Measurements from ENCODE around the gene GIMAP6.
"Not testable (repeated sequence)": the region's sequence is repeated elsewhere in the genome, so short reads cannot be mapped to it uniquely, and the experiment has no call there.

The GIMAP6 gene

GRCh38 chr7:150603600-150603999, 28.6 kb downstream of the GIMAP6 start:
- H3K4me3 ChIP-seq (ENCODE audit: low read length); H3K36me3 ChIP-seq (ENCODE audit: control insufficient read depth, insufficient read depth, low read length): not testable (repeated sequence)

GRCh38 chr7:150595361-150595760, 36.8 kb downstream of the GIMAP6 start:
- Histone ChIP-seq H3K36me3 (ENCODE audit: control insufficient read depth, insufficient read depth, low read length) (no peaks in the 10 kb centered on the region), H3K4me3 (ENCODE audit: low read length) (no peak overlapping the region), H3K9me3 (ENCODE audit: control insufficient read depth, low read length) (no peaks in the 10 kb centered on the region), H3K4me1 (ENCODE audit: control insufficient read depth, insufficient read depth, low read length) (no peaks in the 10 kb centered on the region), H3K9ac (ENCODE audit: low read length) (no peak overlapping the region), H3K27me3 (ENCODE audit: control insufficient read depth, insufficient read depth, low read length) (no peaks in the 10 kb centered on the region)

More at GRCh38 chr7:150603600-150603999, 28.6 kb downstream of the GIMAP6 start:
- H3K9me3 ChIP-seq (ENCODE audit: control insufficient read depth, low read length); H3K27me3 ChIP-seq (ENCODE audit: control insufficient read depth, insufficient read depth, low read length); H3K9ac ChIP-seq (ENCODE audit: low read length); H3K4me1 ChIP-seq (ENCODE audit: control insufficient read depth, insufficient read depth, low read length): not testable (repeated sequence)

- no peaks in the 10 kb centered on the region for H3K9me3 ChIP-seq (ENCODE audit: control insufficient read depth, low read length)
- H3K27me3 ChIP-seq (ENCODE audit: control insufficient read depth, insufficient read depth, low read length): no peaks in the 10 kb centered on the region
- H3K4me1 ChIP-seq (ENCODE audit: control insufficient read depth, insufficient read depth, low read length): no peaks in the 10 kb centered on the region
- no peak overlapping the region for H3K9ac ChIP-seq (ENCODE audit: low read length)
- H3K4me3 ChIP-seq (ENCODE audit: low read length): no peak overlapping the region
- H3K36me3 ChIP-seq (ENCODE audit: control insufficient read depth, insufficient read depth, low read length): no peaks in the 10 kb centered on the region
Observed at GRCh38 chr7:150594805-150595204, 37.4 kb downstream of the GIMAP6 start.

GRCh38 chr7:150587551-150587950, 44.6 kb downstream of the GIMAP6 start:
- no peaks in the 10 kb centered on the region for H3K9me3 ChIP-seq (ENCODE audit: control insufficient read depth, low read length)
- H3K9ac ChIP-seq (ENCODE audit: low read length): no peak overlapping the region
- no peaks in the 10 kb centered on the region for H3K27me3 ChIP-seq (ENCODE audit: control insufficient read depth, insufficient read depth, low read length)
- H3K36me3 ChIP-seq (ENCODE audit: control insufficient read depth, insufficient read depth, low read length): no peaks in the 10 kb centered on the region
- no peaks in the 10 kb centered on the region for H3K4me1 ChIP-seq (ENCODE audit: control insufficient read depth, insufficient read depth, low read length)
- no peak overlapping the region for H3K4me3 ChIP-seq (ENCODE audit: low read length)

GRCh38 chr7:150586785-150587152, 45.4 kb downstream of the GIMAP6 start:
- Histone ChIP-seq H3K9ac (ENCODE audit: low read length) (no peak overlapping the region), H3K9me3 (ENCODE audit: control insufficient read depth, low read length) (no peaks in the 10 kb centered on the region), H3K4me1 (ENCODE audit: control insufficient read depth, insufficient read depth, low read length) (no peaks in the 10 kb centered on the region), H3K4me3 (ENCODE audit: low read length) (no peak overlapping the region), H3K27me3 (ENCODE audit: control insufficient read depth, insufficient read depth, low read length) (no peaks in the 10 kb centered on the region), H3K36me3 (ENCODE audit: control insufficient read depth, insufficient read depth, low read length) (no peaks in the 10 kb centered on the region)

GRCh38 chr7:150586068-150586784, 46.0 kb downstream of the GIMAP6 start:
- H3K9ac ChIP-seq (ENCODE audit: low read length): no peak overlapping the region
- no peaks in the 10 kb centered on the region for H3K36me3 ChIP-seq (ENCODE audit: control insufficient read depth, insufficient read depth, low read length)
- no peak overlapping the region for H3K4me3 ChIP-seq (ENCODE audit: low read length)
- H3K27me3 ChIP-seq (ENCODE audit: control insufficient read depth, insufficient read depth, low read length): no peaks in the 10 kb centered on the region
- no peaks in the 10 kb centered on the region for H3K9me3 ChIP-seq (ENCODE audit: control insufficient read depth, low read length)
- no peaks in the 10 kb centered on the region for H3K4me1 ChIP-seq (ENCODE audit: control insufficient read depth, insufficient read depth, low read length)

- no peaks in the 10 kb centered on the region for H3K27me3 ChIP-seq (ENCODE audit: control insufficient read depth, insufficient read depth, low read length)
- no peaks in the 10 kb centered on the region for H3K9me3 ChIP-seq (ENCODE audit: control insufficient read depth, low read length)
- H3K36me3 ChIP-seq (ENCODE audit: control insufficient read depth, insufficient read depth, low read length): no peaks in the 10 kb centered on the region
- H3K4me3 ChIP-seq (ENCODE audit: low read length): no peak overlapping the region
- H3K4me1 ChIP-seq (ENCODE audit: control insufficient read depth, insufficient read depth, low read length): no peaks in the 10 kb centered on the region
- no peak overlapping the region for H3K9ac ChIP-seq (ENCODE audit: low read length)
Observed at GRCh38 chr7:150585199-150585598, 47.0 kb downstream of the GIMAP6 start.

GRCh38 chr7:150580638-150581394, 51.4 kb downstream of the GIMAP6 start:
- Histone ChIP-seq H3K9ac (ENCODE audit: low read length) (no peak overlapping the region), H3K9me3 (ENCODE audit: control insufficient read depth, low read length) (no peaks in the 10 kb centered on the region), H3K36me3 (ENCODE audit: control insufficient read depth, insufficient read depth, low read length) (no peaks in the 10 kb centered on the region), H3K27me3 (ENCODE audit: control insufficient read depth, insufficient read depth, low read length) (no peaks in the 10 kb centered on the region), H3K4me3 (ENCODE audit: low read length) (no peak overlapping the region), H3K4me1 (ENCODE audit: control insufficient read depth, insufficient read depth, low read length) (no peaks in the 10 kb centered on the region)

- not testable (repeated sequence) for H3K9me3 ChIP-seq (ENCODE audit: control insufficient read depth, low read length); H3K36me3 ChIP-seq (ENCODE audit: control insufficient read depth, insufficient read depth, low read length); H3K4me3 ChIP-seq (ENCODE audit: low read length); H3K9ac ChIP-seq (ENCODE audit: low read length); H3K4me1 ChIP-seq (ENCODE audit: control insufficient read depth, insufficient read depth, low read length); H3K27me3 ChIP-seq (ENCODE audit: control insufficient read depth, insufficient read depth, low read length)
Observed at GRCh38 chr7:150579979-150580637, 52.1 kb downstream of the GIMAP6 start.

All from mucosa of stomach (tissue), 1 donor.